AG04450 (cell line): ENCODE results near the gene ZNF483. TPM values are rescaled to one million over a fixed set of nuclear protein-coding genes. Genes with fewer than 3 reads are reported as not detected.
"Not testable (repeated sequence)": the region's sequence is repeated elsewhere in the genome, so short reads cannot be mapped to it uniquely, and the experiment has no call there.

Experiments used
- CTCF ChIA-PET: fragments of 300-600, 350-600 bp; formaldehyde crosslinking; extraction: SDS; loops from one replicate; lab custom pipeline; 2022; ENCODE audit warnings: antibody characterized with exemption, inconsistent platforms; lab: Charles Lee
- POLR2A ChIA-PET: fragments of 350-600 bp; formaldehyde crosslinking; extraction: SDS; loops from one replicate; lab custom pipeline; 2021; ENCODE audit warnings: antibody characterized with exemption, inconsistent platforms; lab: Yijun Ruan, JAX
- DNase-seq: peaks from one replicate; pipeline ENCODE4 v3.0.0-alpha.2; 2011; ENCODE audit warnings: low read depth, low spot score
- H3K27ac ChIP-seq: one replicate; pipeline ENCODE4 v1.5.1; 2012; ENCODE audit warnings: low read depth, low read length, control low read depth
- H3K27me3 ChIP-seq: one replicate; pipeline ENCODE4 v1.6.0; 2012; ENCODE audit warnings: low read length; ENCODE audit not compliant: control insufficient read depth, insufficient read depth
- H3K4me3 ChIP-seq: 2 replicates; pipeline ENCODE4 v1.5.1; 2011; ENCODE audit warnings: mild to moderate bottlenecking, low read depth, low read length, control low read depth
- H3K9me3 ChIP-seq: 2 replicates; pipeline ENCODE4 v1.5.1; 2012; ENCODE audit warnings: low read length; ENCODE audit not compliant: control insufficient read depth, insufficient read depth
- polyA plus RNA-seq: library from polyadenylated mRNA; depleted of rRNA; stranded (reverse); fragments of >200 nt; gene quantifications from 2 replicates; pipeline ENCODE4 v1.2.3, GENCODE V29; 2011
- TF ChIP-seq, protein P1 (sequence below): IDR thresholded peaks from 2 replicates; pipeline ENCODE4 v1.5.1; 2011; ENCODE audit warnings: low read depth, low read length, control low read depth, inconsistent platforms

The ZNF483 gene
- polyA plus RNA-seq, 1 experiment, result 1.5 TPM

DNA sequence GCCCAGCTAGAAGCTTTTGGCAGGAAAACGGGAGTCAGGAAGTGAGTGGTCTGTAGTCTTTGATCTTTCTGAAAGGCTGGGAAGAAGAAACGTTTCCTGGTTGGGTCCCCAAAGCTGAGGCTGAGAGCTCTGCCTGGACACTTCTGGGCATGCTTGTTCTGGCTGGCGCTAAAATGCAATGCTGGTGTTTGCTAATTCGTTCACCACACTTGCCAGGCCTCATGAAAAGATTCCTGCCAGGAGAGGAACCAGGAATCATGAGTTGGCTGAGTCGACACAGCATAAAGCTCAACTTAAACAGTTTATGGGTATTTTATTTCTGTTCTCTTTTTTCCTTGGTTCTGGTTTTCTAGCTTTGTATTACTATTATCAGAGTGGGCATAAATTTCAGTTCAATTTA, 85.2 kb downstream of the ZNF483 start:
- Histone ChIP-seq H3K27ac (no peak overlapping the region), H3K4me3 (no peak overlapping the region), H3K9me3 (no peaks in the 10 kb centered on the region), H3K27me3 (peaks cover 17% of the 10 kb centered on the region)
- no peak for DNase-seq
- POLR2A ChIA-PET, result interaction anchor here (0.6 kb wide), 1 partner anchor 18 kb away, joined by 4 read pairs; no protein-coding TSS in a partner anchor
- TF ChIP-seq, protein P1, sequence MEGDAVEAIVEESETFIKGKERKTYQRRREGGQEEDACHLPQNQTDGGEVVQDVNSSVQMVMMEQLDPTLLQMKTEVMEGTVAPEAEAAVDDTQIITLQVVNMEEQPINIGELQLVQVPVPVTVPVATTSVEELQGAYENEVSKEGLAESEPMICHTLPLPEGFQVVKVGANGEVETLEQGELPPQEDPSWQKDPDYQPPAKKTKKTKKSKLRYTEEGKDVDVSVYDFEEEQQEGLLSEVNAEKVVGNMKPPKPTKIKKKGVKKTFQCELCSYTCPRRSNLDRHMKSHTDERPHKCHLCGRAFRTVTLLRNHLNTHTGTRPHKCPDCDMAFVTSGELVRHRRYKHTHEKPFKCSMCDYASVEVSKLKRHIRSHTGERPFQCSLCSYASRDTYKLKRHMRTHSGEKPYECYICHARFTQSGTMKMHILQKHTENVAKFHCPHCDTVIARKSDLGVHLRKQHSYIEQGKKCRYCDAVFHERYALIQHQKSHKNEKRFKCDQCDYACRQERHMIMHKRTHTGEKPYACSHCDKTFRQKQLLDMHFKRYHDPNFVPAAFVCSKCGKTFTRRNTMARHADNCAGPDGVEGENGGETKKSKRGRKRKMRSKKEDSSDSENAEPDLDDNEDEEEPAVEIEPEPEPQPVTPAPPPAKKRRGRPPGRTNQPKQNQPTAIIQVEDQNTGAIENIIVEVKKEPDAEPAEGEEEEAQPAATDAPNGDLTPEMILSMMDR, result no peak
- CTCF ChIA-PET, result interaction anchor here (1.5 kb wide), 1 partner anchor 11 kb away, joined by 5 read pairs; no protein-coding TSS in a partner anchor

DNA sequence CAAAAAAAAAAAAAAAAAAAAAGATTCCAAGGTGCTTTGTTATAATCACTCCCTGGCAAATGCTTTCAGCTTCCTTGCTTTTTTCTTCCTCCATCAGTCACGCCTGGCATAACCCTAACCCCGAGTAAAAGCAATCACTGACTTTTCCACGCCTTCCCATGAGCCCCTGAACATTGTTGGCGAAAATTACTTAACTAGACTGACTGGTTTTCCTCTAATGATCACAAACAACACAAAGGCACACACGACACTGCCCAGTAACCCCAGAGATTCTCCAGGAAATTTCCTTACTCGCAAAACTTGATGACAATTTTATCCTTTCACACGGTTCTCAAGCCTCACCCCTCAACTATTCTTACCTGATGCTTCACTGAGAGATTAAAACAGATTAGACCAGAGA, 85.9 kb downstream of the ZNF483 start:
- no peak overlapping the region for H3K4me3 ChIP-seq
- ChIA-PET POLR2A (interaction anchor here (0.6 kb wide), 2 partner anchors 17 to 290 kb away, joined by 3 to 4 read pairs; no protein-coding TSS in a partner anchor), CTCF (interaction anchor here (1.5 kb wide), 1 partner anchor 10 kb away, joined by 5 read pairs; no protein-coding TSS in a partner anchor)
- H3K9me3 ChIP-seq, result no peaks in the 10 kb centered on the region
- peaks cover 18% of the 10 kb centered on the region for H3K27me3 ChIP-seq
- H3K27ac ChIP-seq, result no peak overlapping the region
- no peak for DNase-seq
- TF ChIP-seq, protein P1, result no peak

DNA sequence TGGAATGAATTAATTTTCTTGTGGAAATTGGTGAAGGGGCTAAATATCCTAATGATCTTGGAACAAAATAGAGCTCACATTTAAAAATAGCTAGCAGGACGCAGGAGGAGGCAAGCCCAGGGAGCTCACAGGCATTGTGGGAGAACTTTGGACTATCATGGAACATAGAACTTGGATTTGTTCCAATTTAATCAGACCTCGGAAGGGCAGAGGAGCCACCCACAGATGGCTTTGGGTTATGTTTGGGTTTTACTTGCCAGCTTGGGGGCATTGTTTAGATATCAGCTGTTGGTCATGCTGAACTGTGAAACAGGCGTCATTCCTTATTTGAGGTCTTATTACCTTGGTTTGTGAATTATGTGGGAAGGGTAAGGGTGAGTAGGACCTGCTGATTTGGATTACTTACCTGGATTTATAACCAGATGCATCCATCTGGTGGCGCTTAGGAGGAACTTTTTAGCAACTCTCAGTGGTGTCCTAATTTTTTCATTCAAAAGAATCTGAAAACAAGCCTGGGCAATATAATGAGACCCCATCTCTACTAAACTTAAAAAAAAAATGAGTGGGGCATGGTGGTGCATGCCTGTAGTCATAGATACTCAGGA, 88.6 kb downstream of the ZNF483 start:
- TF ChIP-seq, protein P1, result no peak
- DNase-seq, result no peak
- CTCF ChIA-PET, result interaction anchor here (0.8 kb wide), 1 partner anchor 15 kb away, joined by 5 read pairs; no protein-coding TSS in a partner anchor
- Histone ChIP-seq H3K4me3 (no peak overlapping the region), H3K27me3 (peaks cover 18% of the 10 kb centered on the region), H3K27ac (no peak overlapping the region), H3K9me3 (no peaks in the 10 kb centered on the region; the same call in 1 of the 2 replicates)
- POLR2A ChIA-PET, result no interaction called here

DNA sequence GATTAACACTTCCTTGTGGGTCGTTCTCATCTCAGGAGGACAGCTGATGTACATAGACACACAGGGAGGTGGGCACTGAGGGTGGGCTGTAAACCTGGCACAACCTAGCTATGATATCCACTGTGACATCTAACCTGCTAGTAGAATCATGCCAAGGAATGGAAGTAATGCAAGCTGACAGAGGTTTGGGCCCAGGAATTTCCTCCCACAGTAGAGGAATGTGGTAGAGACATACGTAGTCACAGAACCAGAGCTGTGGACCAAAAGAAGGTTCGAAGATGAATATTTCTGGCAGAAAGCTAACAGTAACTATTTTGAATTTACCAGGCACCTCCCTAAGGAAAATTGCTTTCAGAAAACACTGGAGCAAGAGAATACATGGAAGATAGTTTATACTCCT, 90.9 kb downstream of the ZNF483 start:
- Histone ChIP-seq H3K27ac (no peak overlapping the region), H3K27me3 (peaks cover 13% of the 10 kb centered on the region), H3K9me3 (no peaks in the 10 kb centered on the region; the same call in 1 of the 2 replicates), H3K4me3 (no peak overlapping the region)
- POLR2A ChIA-PET, result interaction anchor here (0.5 to 1.4 kb wide), 4 partner anchors 15 to 129 kb away, joined by 3 to 6 read pairs (median 4); partner anchors contain the start of genes DNAJC25 and PTGR1
- CTCF ChIA-PET, result no interaction called here
- no peak for DNase-seq
- TF ChIP-seq, protein P1, result no peak

- POLR2A ChIA-PET, DNase-seq, CTCF ChIA-PET, H3K9me3 ChIP-seq, H3K27me3 ChIP-seq, H3K4me3 ChIP-seq, H3K27ac ChIP-seq: not testable (repeated sequence)
Measured at GRCh38 chr9:111617349-111617748, 92.4 kb downstream of the ZNF483 start.
